Adrenal gland (tissue), 5 donors: ENCODE data around the gene BCDIN3D.

Experiments used
- CTCF ChIP-seq, 6 experiments: fragments of 450-650 bp in 4 of 6; fragments of 200-600 bp in 2 of 6; sonication (generic) in 1 of 6; IDR thresholded peaks; 1 replicate in 5 of 6; 2 replicates in 1 of 6; pipeline versions ENCODE4 v1.5.1 to v1.8.0; 2016 to 2021; ENCODE audit warnings: antibody characterized with exemption in 6 of 6, mild to moderate bottlenecking in 2 of 6, moderate library complexity in 1 of 6
- POLR2A ChIP-seq, 2 donors: fragments of 450-650 bp; IDR thresholded peaks; one replicate each; pipeline ENCODE4 v1.6.1; 2017; ENCODE audit warnings: antibody characterized with exemption in 2 of 2, mild to moderate bottlenecking in 2 of 2, moderate library complexity in 1 of 2
- donor health status: DM: no; HTN: no; CAD: no.

GRCh38 chr12:49867570-49868341, 24.9 kb upstream of the BCDIN3D start:
- no peak for TF ChIP-seq CTCF (IDR thresholded peaks at IDR 0.05)
- no peak for TF ChIP-seq POLR2A (IDR thresholded peaks at IDR 0.05)
